ENCODE data around the gene SMIM44. TPM values are rescaled to one million over a fixed set of nuclear protein-coding genes. Genes with fewer than 3 reads are reported as not detected.

The SMIM44 gene
- total and polyA plus RNA-seq, 9 of the 15 experiments (the other 6 are each of a cell fraction or from before 2014, with no cell fraction given), result not detected

DNA sequence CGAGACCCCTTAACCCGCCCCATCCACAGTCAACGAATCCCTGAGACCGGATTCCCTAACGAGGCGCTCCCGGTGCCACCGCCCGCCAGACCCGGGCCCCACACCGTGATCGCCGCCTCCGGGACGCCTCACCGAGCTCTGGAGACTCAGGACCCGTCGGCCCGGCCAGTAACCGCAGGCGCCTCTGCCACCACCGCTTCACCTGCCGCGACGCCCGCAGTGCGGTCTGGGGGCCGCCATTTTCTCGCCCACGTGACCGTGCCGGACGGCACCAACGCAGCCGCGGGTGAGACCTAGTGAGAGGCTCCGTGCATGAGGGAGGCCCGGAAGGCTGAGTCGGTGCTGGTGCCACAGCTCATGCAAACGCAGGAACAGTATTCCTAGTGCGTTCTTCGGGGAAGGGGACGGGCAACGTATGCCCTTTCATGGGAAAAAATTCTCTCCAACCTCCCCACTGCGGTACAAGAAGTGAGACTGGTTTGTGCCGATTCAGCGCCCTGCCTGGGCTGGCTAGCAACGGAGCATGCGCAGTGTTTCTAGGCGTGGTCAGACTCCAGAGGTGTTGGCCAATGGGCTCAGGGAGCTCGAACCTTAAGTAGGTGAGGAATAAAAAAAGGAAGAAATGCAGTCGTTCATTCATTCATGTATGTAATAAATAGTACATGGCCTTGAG is 17.3 kb upstream of the SMIM44 start, which contains the start of gene DOHH (continued):
- TF ChIP-seq, protein P1, sequence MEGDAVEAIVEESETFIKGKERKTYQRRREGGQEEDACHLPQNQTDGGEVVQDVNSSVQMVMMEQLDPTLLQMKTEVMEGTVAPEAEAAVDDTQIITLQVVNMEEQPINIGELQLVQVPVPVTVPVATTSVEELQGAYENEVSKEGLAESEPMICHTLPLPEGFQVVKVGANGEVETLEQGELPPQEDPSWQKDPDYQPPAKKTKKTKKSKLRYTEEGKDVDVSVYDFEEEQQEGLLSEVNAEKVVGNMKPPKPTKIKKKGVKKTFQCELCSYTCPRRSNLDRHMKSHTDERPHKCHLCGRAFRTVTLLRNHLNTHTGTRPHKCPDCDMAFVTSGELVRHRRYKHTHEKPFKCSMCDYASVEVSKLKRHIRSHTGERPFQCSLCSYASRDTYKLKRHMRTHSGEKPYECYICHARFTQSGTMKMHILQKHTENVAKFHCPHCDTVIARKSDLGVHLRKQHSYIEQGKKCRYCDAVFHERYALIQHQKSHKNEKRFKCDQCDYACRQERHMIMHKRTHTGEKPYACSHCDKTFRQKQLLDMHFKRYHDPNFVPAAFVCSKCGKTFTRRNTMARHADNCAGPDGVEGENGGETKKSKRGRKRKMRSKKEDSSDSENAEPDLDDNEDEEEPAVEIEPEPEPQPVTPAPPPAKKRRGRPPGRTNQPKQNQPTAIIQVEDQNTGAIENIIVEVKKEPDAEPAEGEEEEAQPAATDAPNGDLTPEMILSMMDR (IDR thresholded peaks at IDR 0.05 in 2 of 3, conservative IDR thresholded peaks at IDR 0.05 in 1 of 3; ENCODE audit: insufficient read depth in 2 of 3, low read depth in 1 of 3, low read length in 3 of 3), result no peak
- TF ChIP-seq CEBPG (CRISPR knock-in tag; IDR thresholded peaks at IDR 0.05) (peak; percentile 56; the same call in 1 of the 2 replicates), CEBPG (tag; conservative IDR thresholded peaks at IDR 0.05 in 1 of 2, IDR thresholded peaks at IDR 0.05 in 1 of 2) (peak; percentile 62 to 74; a peak in 3 of 4 replicates), RBM17 (IDR thresholded peaks at IDR 0.05; ENCODE audit: borderline replicate concordance, low read depth, low read length) (no peak), NCOA2 (IDR thresholded peaks at IDR 0.05; ENCODE audit: partially characterized antibody in 2 of 2) (no peak), ARNT (IDR thresholded peaks at IDR 0.05) (no peak), FOS (IDR thresholded peaks at IDR 0.05; ENCODE audit: extremely low read depth, insufficient read length) (no peak), RBM25 (IDR thresholded peaks at IDR 0.05; ENCODE audit: low read depth, low read length, severe bottlenecking) (peak; percentile 35), TCF3 (CRISPR knock-in tag; IDR thresholded peaks at IDR 0.05) (no peak), RBM34 (IDR thresholded peaks at IDR 0.05; ENCODE audit: borderline replicate concordance, insufficient read depth, low read length) (no peak)
- TF ChIP-seq, protein P2, sequence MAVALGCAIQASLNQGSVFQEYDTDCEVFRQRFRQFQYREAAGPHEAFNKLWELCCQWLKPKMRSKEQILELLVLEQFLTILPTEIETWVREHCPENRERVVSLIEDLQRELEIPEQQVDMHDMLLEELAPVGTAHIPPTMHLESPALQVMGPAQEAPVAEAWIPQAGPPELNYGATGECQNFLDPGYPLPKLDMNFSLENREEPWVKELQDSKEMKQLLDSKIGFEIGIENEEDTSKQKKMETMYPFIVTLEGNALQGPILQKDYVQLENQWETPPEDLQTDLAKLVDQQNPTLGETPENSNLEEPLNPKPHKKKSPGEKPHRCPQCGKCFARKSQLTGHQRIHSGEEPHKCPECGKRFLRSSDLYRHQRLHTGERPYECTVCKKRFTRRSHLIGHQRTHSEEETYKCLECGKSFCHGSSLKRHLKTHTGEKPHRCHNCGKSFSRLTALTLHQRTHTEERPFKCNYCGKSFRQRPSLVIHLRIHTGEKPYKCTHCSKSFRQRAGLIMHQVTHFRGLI (CRISPR knock-in tag; IDR thresholded peaks at IDR 0.05), result no peak
- TF ChIP-seq, protein P3, sequence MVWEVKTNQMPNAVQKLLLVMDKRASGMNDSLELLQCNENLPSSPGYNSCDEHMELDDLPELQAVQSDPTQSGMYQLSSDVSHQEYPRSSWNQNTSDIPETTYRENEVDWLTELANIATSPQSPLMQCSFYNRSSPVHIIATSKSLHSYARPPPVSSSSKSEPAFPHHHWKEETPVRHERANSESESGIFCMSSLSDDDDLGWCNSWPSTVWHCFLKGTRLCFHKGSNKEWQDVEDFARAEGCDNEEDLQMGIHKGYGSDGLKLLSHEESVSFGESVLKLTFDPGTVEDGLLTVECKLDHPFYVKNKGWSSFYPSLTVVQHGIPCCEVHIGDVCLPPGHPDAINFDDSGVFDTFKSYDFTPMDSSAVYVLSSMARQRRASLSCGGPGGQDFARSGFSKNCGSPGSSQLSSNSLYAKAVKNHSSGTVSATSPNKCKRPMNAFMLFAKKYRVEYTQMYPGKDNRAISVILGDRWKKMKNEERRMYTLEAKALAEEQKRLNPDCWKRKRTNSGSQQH (CRISPR knock-in tag; IDR thresholded peaks at IDR 0.05), result peak; percentile 83; the same call in 1 of the 2 replicates
- TF ChIP-seq, protein P4, sequence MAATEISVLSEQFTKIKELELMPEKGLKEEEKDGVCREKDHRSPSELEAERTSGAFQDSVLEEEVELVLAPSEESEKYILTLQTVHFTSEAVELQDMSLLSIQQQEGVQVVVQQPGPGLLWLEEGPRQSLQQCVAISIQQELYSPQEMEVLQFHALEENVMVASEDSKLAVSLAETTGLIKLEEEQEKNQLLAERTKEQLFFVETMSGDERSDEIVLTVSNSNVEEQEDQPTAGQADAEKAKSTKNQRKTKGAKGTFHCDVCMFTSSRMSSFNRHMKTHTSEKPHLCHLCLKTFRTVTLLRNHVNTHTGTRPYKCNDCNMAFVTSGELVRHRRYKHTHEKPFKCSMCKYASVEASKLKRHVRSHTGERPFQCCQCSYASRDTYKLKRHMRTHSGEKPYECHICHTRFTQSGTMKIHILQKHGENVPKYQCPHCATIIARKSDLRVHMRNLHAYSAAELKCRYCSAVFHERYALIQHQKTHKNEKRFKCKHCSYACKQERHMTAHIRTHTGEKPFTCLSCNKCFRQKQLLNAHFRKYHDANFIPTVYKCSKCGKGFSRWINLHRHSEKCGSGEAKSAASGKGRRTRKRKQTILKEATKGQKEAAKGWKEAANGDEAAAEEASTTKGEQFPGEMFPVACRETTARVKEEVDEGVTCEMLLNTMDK (IDR thresholded peaks at IDR 0.05; ENCODE audit: borderline replicate concordance, insufficient read depth, low read depth, low read length, poor library complexity, severe bottlenecking), result no peak

Measured in K562 (cell line).